ENCODE results near the gene TIAL1.
A peak's percentile ranks its signal among the peaks of the same experiment; 100 is the strongest.
"Not testable (repeated sequence)": the region's sequence is repeated elsewhere in the genome, so short reads cannot be mapped to it uniquely, and the experiment has no call there.

TIAL1 gene

GRCh38 chr10:119550827-119551226 is 45.9 kb downstream of the TIAL1 start:
- DNase-seq = no peak

- no peak for DNase-seq
These were observed 47.3 kb downstream of the TIAL1 start for GRCh38 chr10:119549247-119549999.

- DNase-seq = no peak
These were observed 50.8 kb downstream of the TIAL1 start for GRCh38 chr10:119546009-119546408.

GRCh38 chr10:119545310-119545709 is 51.5 kb downstream of the TIAL1 start:
- no peak for DNase-seq

GRCh38 chr10:119543814-119544642 is 52.7 kb downstream of the TIAL1 start:
- no peak for DNase-seq

GRCh38 chr10:119542988-119543813 is 53.6 kb downstream of the TIAL1 start:
- DNase-seq = peak in 6 of 56 donors; percentile 6 to 54 (median 22)

- DNase-seq = peak in 24 of 56 donors; percentile 6 to 57 (median 26)
These were observed 54.3 kb downstream of the TIAL1 start, which contains the start of gene RGS10 for GRCh38 chr10:119542357-119542987. RGS10 (minus strand) TSS chr10:119542719; CDS start chr10:119542638, 81 bp downstream.

- peak in 2 of 56 donors; percentile 13 to 31 for DNase-seq
These were observed 55.1 kb downstream of the TIAL1 start for GRCh38 chr10:119541459-119542356.

- no peak for DNase-seq
These were observed 55.7 kb downstream of the TIAL1 start for GRCh38 chr10:119541046-119541445.

- no peak for DNase-seq
These were observed 56.7 kb downstream of the TIAL1 start for GRCh38 chr10:119540038-119540437.

GRCh38 chr10:119539359-119539825 is 57.4 kb downstream of the TIAL1 start:
- DNase-seq = no peak

- DNase-seq = no peak
These were observed 58.0 kb downstream of the TIAL1 start for GRCh38 chr10:119538632-119539358.

GRCh38 chr10:119537953-119538630 is 58.7 kb downstream of the TIAL1 start:
- DNase-seq = no peak

GRCh38 chr10:119536508-119537025 is 60.2 kb downstream of the TIAL1 start:
- DNase-seq = no peak

GRCh38 chr10:119535837-119536507 is 60.8 kb downstream of the TIAL1 start:
- no peak for DNase-seq

- DNase-seq = no peak
These were observed 61.5 kb downstream of the TIAL1 start for GRCh38 chr10:119535305-119535704.

GRCh38 chr10:119533473-119533872 is 63.3 kb downstream of the TIAL1 start:
- no peak for DNase-seq

- DNase-seq = not testable (repeated sequence)
These were observed 64.0 kb downstream of the TIAL1 start for GRCh38 chr10:119532791-119533190.

All from nucleus accumbens (tissue), 56 donors.